Suprapubic skin (tissue), 3 donors: ENCODE measurements around the gene POLDIP2.

ENCODE experiments used
- EP300 ChIP-seq: sonication (generic); formaldehyde crosslinking; IDR thresholded peaks from one replicate; pipeline ENCODE4 v1.6.1; 2017; ENCODE audit warnings: antibody characterized with exemption
- POLR2A ChIP-seq, 2 donors: fragments of 450-650 bp; IDR thresholded peaks; one replicate each; pipeline ENCODE4 v1.6.1; 2017; ENCODE audit warnings: antibody characterized with exemption in 2 of 2, mild to moderate bottlenecking in 2 of 2, moderate library complexity in 2 of 2
- TF ChIP-seq, protein P1 (sequence below), 2 donors: fragments of 200-600 bp in 1 of 2; fragments of 450-650 bp in 1 of 2; sonication (generic) in 1 of 2; IDR thresholded peaks; one replicate each; pipeline ENCODE4 v1.5.1; 2016 to 2019; ENCODE audit warnings: antibody characterized with exemption in 2 of 2, mild to moderate bottlenecking in 1 of 2, moderate library complexity in 1 of 2

DNA sequence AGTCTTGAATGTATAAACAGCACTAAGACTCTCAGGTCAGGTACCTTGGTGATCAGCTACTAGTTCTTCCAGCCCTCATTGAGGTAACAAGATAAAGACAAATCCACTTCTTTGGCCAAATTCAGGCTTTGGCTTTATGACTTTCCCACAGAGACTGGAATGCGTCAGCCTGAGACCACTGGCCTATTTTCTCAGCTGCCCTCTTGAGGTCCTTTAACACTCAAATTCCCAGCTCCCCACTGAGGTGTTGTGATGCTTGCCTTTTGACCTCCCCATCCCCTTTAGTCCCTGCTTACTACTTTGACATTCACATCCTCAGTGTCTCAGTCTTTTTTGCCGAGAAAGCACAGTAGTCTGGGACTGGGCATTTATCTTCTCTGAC lies 11.1 kb downstream of the POLDIP2 start:
- TF ChIP-seq POLR2A (IDR thresholded peaks at IDR 0.05) (no peak), EP300 (no peak)
- TF ChIP-seq, protein P1, sequence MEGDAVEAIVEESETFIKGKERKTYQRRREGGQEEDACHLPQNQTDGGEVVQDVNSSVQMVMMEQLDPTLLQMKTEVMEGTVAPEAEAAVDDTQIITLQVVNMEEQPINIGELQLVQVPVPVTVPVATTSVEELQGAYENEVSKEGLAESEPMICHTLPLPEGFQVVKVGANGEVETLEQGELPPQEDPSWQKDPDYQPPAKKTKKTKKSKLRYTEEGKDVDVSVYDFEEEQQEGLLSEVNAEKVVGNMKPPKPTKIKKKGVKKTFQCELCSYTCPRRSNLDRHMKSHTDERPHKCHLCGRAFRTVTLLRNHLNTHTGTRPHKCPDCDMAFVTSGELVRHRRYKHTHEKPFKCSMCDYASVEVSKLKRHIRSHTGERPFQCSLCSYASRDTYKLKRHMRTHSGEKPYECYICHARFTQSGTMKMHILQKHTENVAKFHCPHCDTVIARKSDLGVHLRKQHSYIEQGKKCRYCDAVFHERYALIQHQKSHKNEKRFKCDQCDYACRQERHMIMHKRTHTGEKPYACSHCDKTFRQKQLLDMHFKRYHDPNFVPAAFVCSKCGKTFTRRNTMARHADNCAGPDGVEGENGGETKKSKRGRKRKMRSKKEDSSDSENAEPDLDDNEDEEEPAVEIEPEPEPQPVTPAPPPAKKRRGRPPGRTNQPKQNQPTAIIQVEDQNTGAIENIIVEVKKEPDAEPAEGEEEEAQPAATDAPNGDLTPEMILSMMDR (IDR thresholded peaks at IDR 0.05): no peak
